H9 (cell line): Measurements from ENCODE around the gene ICOSLG. TPM values are rescaled to one million over a fixed set of nuclear protein-coding genes. Genes with fewer than 3 reads are reported as not detected.

Source experiments
- DNase-seq: peaks from one replicate; pipeline ENCODE4 v3.0.0-alpha.2; 2017
- H2AFZ ChIP-seq: one replicate; pipeline ENCODE4 v1.6.1; 2013; ENCODE audit warnings: mild to moderate bottlenecking, low read length, control low read depth, moderate library complexity
- H2AK5ac ChIP-seq: 2 replicates; pipeline ENCODE4 v1.6.1; 2013; ENCODE audit warnings: low read length, control low read depth, mixed read lengths; ENCODE audit not compliant: insufficient read length
- H2BK120ac ChIP-seq: one replicate; pipeline ENCODE4 v1.6.1; 2013; ENCODE audit warnings: low read depth, mild to moderate bottlenecking, low read length, control low read depth, inconsistent platforms; ENCODE audit not compliant: poor library complexity, severe bottlenecking
- H2BK12ac ChIP-seq: 2 replicates; pipeline ENCODE4 v1.6.1; 2013; ENCODE audit warnings: low read length, control low read depth, mixed read lengths, low read depth; ENCODE audit not compliant: insufficient read length
- H2BK15ac ChIP-seq: 2 replicates; pipeline ENCODE4 v1.6.1; 2013; ENCODE audit warnings: low read depth, low read length, control low read depth
- H2BK20ac ChIP-seq: one replicate; pipeline ENCODE4 v1.6.1; 2013; ENCODE audit warnings: low read depth, mild to moderate bottlenecking, low read length, control low read depth, inconsistent platforms; ENCODE audit not compliant: poor library complexity, severe bottlenecking
- H2BK5ac ChIP-seq: 2 replicates; pipeline ENCODE4 v1.6.1; 2013; ENCODE audit warnings: low read length, control low read depth, mixed read lengths; ENCODE audit not compliant: insufficient read length
- H3K14ac ChIP-seq: 2 replicates; pipeline ENCODE4 v1.6.1; 2013; ENCODE audit warnings: low read length, control low read depth; ENCODE audit not compliant: insufficient read depth
- H3K18ac ChIP-seq: 2 replicates; pipeline ENCODE4 v1.6.1; 2013; ENCODE audit warnings: low read depth, mild to moderate bottlenecking, mixed read lengths, low read length, control low read depth; ENCODE audit not compliant: insufficient read length
- H3K23ac ChIP-seq: 2 replicates; pipeline ENCODE4 v1.6.1; 2013; ENCODE audit warnings: low read length, control low read depth, mixed read lengths, low read depth; ENCODE audit not compliant: insufficient read length
- H3K23me2 ChIP-seq: 2 replicates; pipeline ENCODE4 v1.6.1; 2013; ENCODE audit warnings: low read depth, mild to moderate bottlenecking, mixed read lengths, low read length, control low read depth; ENCODE audit not compliant: insufficient read length, poor library complexity, severe bottlenecking
- H3K27ac ChIP-seq: 2 replicates; pipeline ENCODE4 v1.5.1; 2013; ENCODE audit warnings: low read length, control low read depth, mixed read lengths, low read depth; ENCODE audit not compliant: insufficient read length
- H3K27me3 ChIP-seq: 2 replicates; pipeline ENCODE4 v1.6.1; 2013; ENCODE audit warnings: low read length, control low read depth, inconsistent platforms; ENCODE audit not compliant: insufficient read depth
- H3K4ac ChIP-seq: 2 replicates; pipeline ENCODE4 v1.6.1; 2013; ENCODE audit warnings: low read depth, mild to moderate bottlenecking, control low read depth, inconsistent platforms, low read length, moderate library complexity
- H3K4me1 ChIP-seq: 2 replicates; pipeline ENCODE4 v1.6.1; 2013; ENCODE audit warnings: low read length, control low read depth, inconsistent platforms; ENCODE audit not compliant: insufficient read depth
- H3K4me2 ChIP-seq: 2 replicates; pipeline ENCODE4 v1.6.1; 2013; ENCODE audit warnings: low read length, control low read depth, mixed read lengths; ENCODE audit not compliant: insufficient read length, insufficient read depth
- H3K56ac ChIP-seq: 2 replicates; pipeline ENCODE4 v1.6.1; 2013; ENCODE audit warnings: low read depth, mild to moderate bottlenecking, mixed read lengths, low read length, control low read depth; ENCODE audit not compliant: insufficient read length
- H3K79me1 ChIP-seq: 2 replicates; pipeline ENCODE4 v1.6.1; 2013; ENCODE audit warnings: low read depth, mild to moderate bottlenecking, moderate library complexity, low read length, control low read depth, inconsistent platforms; ENCODE audit not compliant: insufficient read depth, poor library complexity, severe bottlenecking
- H3K79me2 ChIP-seq: 2 replicates; pipeline ENCODE4 v1.6.1; 2013; ENCODE audit warnings: low read length, control low read depth, inconsistent platforms; ENCODE audit not compliant: insufficient read depth
- H3K9ac ChIP-seq: 2 replicates; pipeline ENCODE4 v1.6.1; 2013; ENCODE audit warnings: low read length, control low read depth, mixed read lengths; ENCODE audit not compliant: insufficient read length; ENCODE audit errors: extremely low read depth
- H3K9me3 ChIP-seq: one replicate; pipeline ENCODE4 v1.6.1; 2013; ENCODE audit warnings: low read depth, low read length, inconsistent platforms; ENCODE audit not compliant: control insufficient read depth
- H3T11ph ChIP-seq: one replicate; pipeline ENCODE4 v1.6.1; 2013; ENCODE audit warnings: mild to moderate bottlenecking, low read length, control low read depth, inconsistent platforms
- H4K20me1 ChIP-seq: one replicate; pipeline ENCODE4 v1.6.1; 2013; ENCODE audit not compliant: control insufficient read depth, insufficient read length, insufficient read depth
- H4K5ac ChIP-seq: 2 replicates; pipeline ENCODE4 v1.6.1; 2013; ENCODE audit warnings: low read depth, mild to moderate bottlenecking, mixed read lengths, low read length, control low read depth; ENCODE audit not compliant: insufficient read length
- H4K8ac ChIP-seq: replicated peaks from 2 replicates; pipeline ENCODE4 v1.6.1; 2013; ENCODE audit warnings: low read length, control low read depth, mixed read lengths, low read depth; ENCODE audit not compliant: insufficient read length
- H4K91ac ChIP-seq: 2 replicates; pipeline ENCODE4 v1.6.1; 2013; ENCODE audit warnings: low read depth, mild to moderate bottlenecking, moderate library complexity, mixed read lengths, low read length, control low read depth; ENCODE audit not compliant: insufficient read length
- H3K27ac Mint-ChIP-seq, 3 experiments: 2 replicates in 2 of 3; 3 replicates in 1 of 3; pipeline ENCODE4 v1.8.0; 2020 to 2021; ENCODE audit warnings: mixed read lengths in 3 of 3, mild to moderate bottlenecking in 1 of 3, moderate library complexity in 1 of 3
- H3K27me3 Mint-ChIP-seq: 2 replicates; pipeline ENCODE4 v1.8.0; 2021; ENCODE audit warnings: low read depth, mild to moderate bottlenecking, moderate library complexity, mixed read lengths
- H3K36me3 Mint-ChIP-seq, 3 experiments: 2 replicates in 2 of 3; 3 replicates in 1 of 3; pipeline ENCODE4 v1.8.0; 2020 to 2021; ENCODE audit warnings: low read depth in 3 of 3, mixed read lengths in 3 of 3; ENCODE audit not compliant: insufficient read depth in 1 of 3
- H3K4me1 Mint-ChIP-seq, 2 experiments: 2 replicates each; pipeline ENCODE4 v1.8.0; 2020; ENCODE audit warnings: mixed read lengths in 2 of 2
- H3K4me3 Mint-ChIP-seq, 2 experiments: 2 replicates in 1 of 2; 3 replicates in 1 of 2; pipeline ENCODE4 v1.8.0; 2020 to 2021; ENCODE audit warnings: mild to moderate bottlenecking in 2 of 2, mixed read lengths in 2 of 2, moderate library complexity in 1 of 2
- H3K9me3 Mint-ChIP-seq, 2 experiments: 2 replicates in 1 of 2; 3 replicates in 1 of 2; pipeline ENCODE4 v1.8.0; 2020; ENCODE audit warnings: mild to moderate bottlenecking in 2 of 2, mixed read lengths in 2 of 2, moderate library complexity in 1 of 2
- WGBS: extraction: QIAGEN DNeasy Blood & Tissue Kit; methylation state at CpG from one replicate; pipeline ENCODE4 v1.1.7; 2013; ENCODE audit warnings: missing lambda C conversion rate, low lambda C conversion rate, mixed read lengths; ENCODE audit not compliant: insufficient read length; ENCODE audit errors: extremely low coverage; 5-methylcytosine and 5-hydroxymethylcytosine counted together
- total RNA-seq: library from RNA; stranded (reverse); gene quantifications from 2 replicates; pipeline ENCODE4 v1.2.1, GENCODE V29; 2021
- TF ChIP-seq, protein P1 (sequence below): fragments of 200-600 bp; sonication (generic); conservative IDR thresholded peaks from 3 replicates; pipeline ENCODE4 v1.8.0; 2021; ENCODE audit warnings: antibody characterized with exemption, mild to moderate bottlenecking

Gene ICOSLG
- total RNA-seq, 1 experiment from 2014 or later, result 6.8 TPM

DNA sequence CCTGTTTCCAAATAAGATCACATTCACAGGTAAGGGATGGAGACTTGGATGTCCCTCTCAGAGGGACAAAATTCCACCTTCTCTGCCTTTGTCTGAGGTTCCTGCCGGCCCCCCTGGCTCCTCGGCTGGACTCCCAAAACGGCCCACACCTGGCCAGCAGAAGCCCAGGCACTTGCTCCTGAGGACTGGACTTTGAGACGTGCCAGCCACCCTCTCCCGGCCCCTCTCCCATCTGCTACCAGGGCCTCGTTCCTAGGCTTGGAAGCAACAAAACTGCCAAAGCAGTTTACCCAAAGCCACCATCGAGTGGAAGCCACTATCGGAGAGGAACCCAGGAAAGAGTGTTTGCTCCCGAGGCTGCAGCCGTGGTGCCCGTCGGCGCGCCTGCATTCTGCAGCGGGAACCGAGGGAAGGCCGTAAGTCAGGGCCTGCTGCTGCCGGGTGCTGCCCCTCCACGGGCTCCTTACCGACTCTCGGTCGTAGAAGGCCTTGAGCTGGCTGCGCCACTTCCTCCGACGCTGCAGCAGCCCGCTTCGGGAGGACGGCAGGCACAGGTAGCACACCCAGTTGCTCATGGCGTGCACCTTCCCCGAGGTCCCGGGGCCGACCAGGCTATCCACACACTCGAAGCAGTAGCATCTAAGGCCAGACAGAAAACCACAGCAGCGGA lies 17.4 kb upstream of the ICOSLG start:
- no peak overlapping the region for H3K56ac ChIP-seq
- peaks cover 0 to 2% of the 10 kb centered on the region in 2 experiments; a peak in 1 of 4 replicates for H3K4me1 Mint-ChIP-seq
- TF ChIP-seq, protein P1, sequence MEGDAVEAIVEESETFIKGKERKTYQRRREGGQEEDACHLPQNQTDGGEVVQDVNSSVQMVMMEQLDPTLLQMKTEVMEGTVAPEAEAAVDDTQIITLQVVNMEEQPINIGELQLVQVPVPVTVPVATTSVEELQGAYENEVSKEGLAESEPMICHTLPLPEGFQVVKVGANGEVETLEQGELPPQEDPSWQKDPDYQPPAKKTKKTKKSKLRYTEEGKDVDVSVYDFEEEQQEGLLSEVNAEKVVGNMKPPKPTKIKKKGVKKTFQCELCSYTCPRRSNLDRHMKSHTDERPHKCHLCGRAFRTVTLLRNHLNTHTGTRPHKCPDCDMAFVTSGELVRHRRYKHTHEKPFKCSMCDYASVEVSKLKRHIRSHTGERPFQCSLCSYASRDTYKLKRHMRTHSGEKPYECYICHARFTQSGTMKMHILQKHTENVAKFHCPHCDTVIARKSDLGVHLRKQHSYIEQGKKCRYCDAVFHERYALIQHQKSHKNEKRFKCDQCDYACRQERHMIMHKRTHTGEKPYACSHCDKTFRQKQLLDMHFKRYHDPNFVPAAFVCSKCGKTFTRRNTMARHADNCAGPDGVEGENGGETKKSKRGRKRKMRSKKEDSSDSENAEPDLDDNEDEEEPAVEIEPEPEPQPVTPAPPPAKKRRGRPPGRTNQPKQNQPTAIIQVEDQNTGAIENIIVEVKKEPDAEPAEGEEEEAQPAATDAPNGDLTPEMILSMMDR, result no peak
- no CpG with 5 or more reads among the region's 34 CpGs for WGBS
- no peak overlapping the region for H4K91ac ChIP-seq
- H3K27me3 ChIP-seq, result no peaks in the 10 kb centered on the region
- H2BK5ac ChIP-seq, result no peak overlapping the region
- H3K4me1 ChIP-seq, result no peaks in the 10 kb centered on the region; the same call in 1 of the 2 replicates
- H2BK120ac ChIP-seq, result no peak overlapping the region
- no peak overlapping the region for H3K14ac ChIP-seq
- no peak overlapping the region; a peak in 1 of 7 replicates for H3K27ac Mint-ChIP-seq
- H2AFZ ChIP-seq, result no peak overlapping the region
- no peak overlapping the region for H3K4ac ChIP-seq
- no peaks in the 10 kb centered on the region for H3K79me2 ChIP-seq
- DNase-seq, result no peak
- H3K23me2 ChIP-seq, result no peaks in the 10 kb centered on the region
- no peaks in the 10 kb centered on the region for H3K9me3 Mint-ChIP-seq
- H3K4me3 Mint-ChIP-seq, result no peak overlapping the region
- H2AK5ac ChIP-seq, result no peak overlapping the region
- no peak overlapping the region for H3K9ac ChIP-seq
- H4K8ac ChIP-seq, result no peak overlapping the region
- H3K23ac ChIP-seq, result no peak overlapping the region
- no peak overlapping the region for H4K5ac ChIP-seq
- H2BK15ac ChIP-seq, result no peak overlapping the region
- H3K27me3 Mint-ChIP-seq, result peaks cover 10% of the 10 kb centered on the region
- H2BK12ac ChIP-seq, result no peak overlapping the region
- no peaks in the 10 kb centered on the region for H3K79me1 ChIP-seq
- H3K36me3 Mint-ChIP-seq, result no peaks in the 10 kb centered on the region; a peak in 1 of 7 replicates
- H2BK20ac ChIP-seq, result no peak overlapping the region
- no peak overlapping the region for H3K18ac ChIP-seq
- H3T11ph ChIP-seq, result no peak overlapping the region
- no peak overlapping the region for H3K27ac ChIP-seq
- H3K4me2 ChIP-seq, result no peak overlapping the region
- H3K9me3 ChIP-seq, result no peaks in the 10 kb centered on the region
- H4K20me1 ChIP-seq, result no peaks in the 10 kb centered on the region
